GM19328 (cell line): ENCODE measurements around the gene TSHZ2.
"Not testable (repeated sequence)": the region's sequence is repeated elsewhere in the genome, so short reads cannot be mapped to it uniquely, and the experiment has no call there.

Experiments
- ATAC-seq: cut with Tn5 transposase; IDR thresholded peaks from one replicate; pipeline ENCODE4 v1.9.1; 2021; ENCODE audit warnings: mild to moderate bottlenecking, moderate library complexity; ENCODE audit not compliant: unreplicated experiment

TSHZ2 gene

DNA sequence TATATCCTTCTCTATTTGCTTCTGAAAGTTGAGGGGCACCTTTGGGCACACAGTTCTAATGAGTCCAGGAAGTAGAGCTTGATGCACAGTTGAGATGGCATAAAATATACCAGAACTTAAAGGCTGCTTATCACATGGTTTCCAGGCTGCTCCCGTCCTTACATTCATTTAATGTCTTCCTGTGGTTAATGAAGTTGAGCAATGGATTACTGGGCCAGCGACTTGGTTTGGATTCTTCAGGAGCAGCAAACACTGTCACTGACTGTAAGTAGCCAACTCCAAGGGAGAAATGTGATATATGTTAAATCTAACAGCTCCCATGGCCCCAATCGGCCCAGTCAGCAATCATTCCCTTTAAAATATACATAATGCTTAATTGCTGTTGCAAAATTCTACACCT lies 9.0 kb upstream of the TSHZ2 start:
- no peak for ATAC-seq

DNA sequence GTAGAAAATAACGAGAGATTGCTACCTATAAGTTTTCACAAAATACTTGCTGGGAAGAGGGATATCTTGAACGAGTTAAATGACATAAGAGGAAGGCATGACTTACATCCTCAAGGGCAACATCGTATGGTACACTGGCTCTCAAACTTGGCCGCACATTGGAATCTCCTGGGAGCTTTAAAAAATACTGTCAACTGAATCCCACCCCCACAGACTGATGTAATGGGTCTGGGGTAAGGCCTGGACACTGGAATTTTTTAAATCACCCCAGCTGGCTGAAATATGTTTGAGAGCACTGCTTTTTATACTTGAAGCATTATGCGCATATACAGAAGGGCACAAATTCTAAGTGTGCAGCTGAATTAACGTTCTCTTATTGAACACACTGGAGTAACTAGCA lies 8.0 kb upstream of the TSHZ2 start:
- no peak for ATAC-seq

DNA sequence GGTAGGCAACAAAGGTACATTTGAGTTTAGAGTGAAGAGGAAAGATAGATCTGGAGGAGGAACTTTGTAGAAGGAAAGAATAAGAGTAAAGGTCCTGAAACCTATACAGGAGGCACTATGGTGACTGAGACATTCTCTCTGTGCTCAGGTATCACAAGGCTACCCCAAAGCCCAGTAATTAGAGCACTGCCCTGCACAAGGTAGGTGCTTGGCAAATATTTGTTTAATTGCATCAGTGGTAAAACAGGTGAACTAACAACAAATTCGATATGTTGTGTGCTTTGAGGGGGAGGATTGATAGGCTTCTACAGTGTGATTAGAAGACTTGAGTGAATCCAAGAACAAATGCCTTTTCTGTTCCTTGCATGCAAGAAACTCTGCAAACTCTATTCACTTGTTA lies 6.8 kb upstream of the TSHZ2 start:
- ATAC-seq: no peak

DNA sequence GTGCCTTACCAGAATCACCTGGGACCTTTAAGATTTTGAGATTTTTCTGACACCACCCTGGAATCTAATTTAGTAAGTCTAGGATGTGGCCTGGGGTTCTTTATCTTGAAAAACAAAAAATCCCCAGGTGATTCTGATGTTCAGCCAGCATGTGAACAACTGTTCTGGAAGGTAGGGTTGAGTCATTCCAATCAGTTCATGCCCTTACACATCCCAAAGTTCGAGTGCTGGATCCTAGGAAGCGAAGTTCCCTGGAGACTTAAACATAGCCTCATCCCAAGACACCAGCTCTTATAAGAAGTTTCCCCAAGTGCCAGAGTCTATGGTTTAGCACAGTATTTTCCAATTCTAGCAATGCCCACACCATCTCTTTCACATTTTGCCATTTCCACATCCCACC lies 6.3 kb upstream of the TSHZ2 start:
- ATAC-seq: no peak

DNA sequence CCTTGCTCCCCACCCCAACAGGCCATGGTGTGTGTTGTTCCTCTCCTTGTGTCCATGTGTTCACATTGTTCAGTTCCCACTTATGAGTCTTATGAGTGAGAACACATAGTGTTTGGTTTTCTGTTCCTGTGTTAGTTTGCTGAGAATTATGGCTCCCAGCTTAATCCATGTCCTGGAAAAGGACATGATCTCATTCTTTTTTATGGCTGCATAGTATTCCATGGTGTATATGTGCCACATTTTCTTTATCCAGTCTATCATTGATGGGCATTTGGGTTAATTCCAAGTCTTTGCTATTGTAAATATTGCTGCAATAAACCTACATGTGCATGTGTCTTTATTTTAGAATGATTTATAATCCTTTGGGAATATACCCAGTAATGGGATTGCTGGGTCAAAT lies 5.6 kb upstream of the TSHZ2 start:
- not testable (repeated sequence) for ATAC-seq

DNA sequence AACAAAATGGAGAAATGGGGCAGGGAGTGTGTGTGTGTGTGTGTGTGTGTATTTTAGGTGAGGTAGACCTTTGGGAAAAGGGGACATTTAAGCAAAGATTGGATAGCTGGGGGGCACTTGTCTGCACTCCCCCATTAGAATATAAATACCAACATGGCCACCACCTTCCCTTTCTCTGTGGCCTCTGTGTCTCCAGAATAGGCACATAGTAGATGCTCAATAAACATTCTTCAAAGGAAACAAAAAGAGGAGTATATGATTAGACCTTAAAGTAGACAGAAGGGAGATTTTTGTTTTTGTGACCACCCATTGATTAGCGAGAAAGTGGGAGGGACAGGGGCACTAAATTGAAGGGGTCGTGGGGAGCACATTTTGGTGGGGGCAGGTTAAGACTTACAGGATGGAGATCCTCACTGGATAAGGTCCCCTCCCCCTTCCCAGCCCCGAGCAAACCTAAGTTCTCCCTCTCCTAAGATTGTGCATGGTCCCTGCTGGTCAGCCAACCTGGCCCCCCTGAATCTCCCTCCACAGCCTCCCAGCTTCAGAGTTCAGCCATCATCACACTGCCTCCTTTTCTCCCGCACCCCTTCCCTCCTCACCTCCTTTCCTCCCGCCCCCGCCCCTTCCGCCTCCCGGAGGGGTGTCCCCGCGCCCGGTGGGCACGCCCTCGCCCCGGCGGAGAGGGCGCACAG lies 514 bp upstream of the TSHZ2 start:
- ATAC-seq: no peak

DNA sequence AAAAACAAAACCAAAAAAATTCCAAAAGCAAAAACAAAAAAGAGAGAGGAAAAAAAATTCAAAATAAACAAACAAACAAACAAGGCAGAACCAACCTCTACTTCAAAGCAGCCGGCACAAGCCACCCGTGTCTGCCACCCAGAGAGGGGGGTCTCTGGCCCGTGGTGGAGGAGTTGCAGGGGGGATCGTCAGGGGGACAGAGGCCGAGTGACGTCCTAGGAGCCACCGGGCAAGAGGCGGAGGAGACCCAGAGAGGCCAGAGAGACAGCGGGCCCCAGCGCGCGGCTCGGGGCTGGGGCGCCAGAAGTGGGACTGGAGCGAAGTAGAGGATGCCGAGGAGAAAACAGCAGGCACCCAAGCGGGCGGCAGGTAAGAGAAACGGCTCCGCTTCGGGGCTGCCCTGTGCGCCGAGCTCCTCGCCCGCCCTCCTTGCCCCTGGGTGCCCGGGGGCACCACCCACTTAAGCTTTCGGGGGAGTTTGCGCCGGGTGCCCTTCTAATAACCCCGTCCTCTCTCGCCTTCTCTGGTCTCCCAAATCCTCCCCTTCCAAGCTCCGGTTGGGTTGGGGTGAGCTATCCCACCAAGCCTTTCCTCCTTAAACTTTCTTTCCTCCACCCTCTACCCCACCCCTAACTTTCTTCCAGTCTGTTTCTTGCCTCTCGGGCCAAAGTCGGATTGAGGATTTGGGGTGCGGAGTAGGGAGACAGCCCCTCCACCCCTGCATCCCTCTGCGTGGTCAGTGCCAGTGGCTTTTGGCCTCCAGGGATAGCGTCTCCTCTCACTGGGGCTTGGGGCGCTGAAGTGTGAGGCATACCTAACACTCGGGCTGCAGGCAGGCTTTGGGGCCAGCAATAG lies 1.0 kb downstream of the TSHZ2 start:
- no peak for ATAC-seq

DNA sequence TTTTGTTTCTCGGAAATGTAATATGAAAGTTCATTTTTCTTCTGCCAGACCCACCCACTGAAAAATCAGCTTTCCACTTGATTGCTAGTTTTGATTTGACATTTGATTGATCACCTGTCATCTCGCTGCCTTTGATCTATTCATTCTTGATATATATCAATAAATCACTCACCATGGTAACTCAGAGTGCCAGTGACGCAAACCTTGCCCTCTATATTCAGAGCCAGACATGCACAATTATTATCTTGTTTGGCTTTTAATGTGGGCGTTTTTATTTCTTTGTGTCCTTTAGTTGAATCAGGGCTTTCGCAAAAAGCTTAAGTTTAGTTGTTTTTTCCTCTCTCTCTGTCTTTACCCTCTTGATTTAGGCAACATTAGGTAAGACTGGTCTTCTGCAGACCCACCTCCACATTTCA lies 2.0 kb downstream of the TSHZ2 start:
- no peak for ATAC-seq

DNA sequence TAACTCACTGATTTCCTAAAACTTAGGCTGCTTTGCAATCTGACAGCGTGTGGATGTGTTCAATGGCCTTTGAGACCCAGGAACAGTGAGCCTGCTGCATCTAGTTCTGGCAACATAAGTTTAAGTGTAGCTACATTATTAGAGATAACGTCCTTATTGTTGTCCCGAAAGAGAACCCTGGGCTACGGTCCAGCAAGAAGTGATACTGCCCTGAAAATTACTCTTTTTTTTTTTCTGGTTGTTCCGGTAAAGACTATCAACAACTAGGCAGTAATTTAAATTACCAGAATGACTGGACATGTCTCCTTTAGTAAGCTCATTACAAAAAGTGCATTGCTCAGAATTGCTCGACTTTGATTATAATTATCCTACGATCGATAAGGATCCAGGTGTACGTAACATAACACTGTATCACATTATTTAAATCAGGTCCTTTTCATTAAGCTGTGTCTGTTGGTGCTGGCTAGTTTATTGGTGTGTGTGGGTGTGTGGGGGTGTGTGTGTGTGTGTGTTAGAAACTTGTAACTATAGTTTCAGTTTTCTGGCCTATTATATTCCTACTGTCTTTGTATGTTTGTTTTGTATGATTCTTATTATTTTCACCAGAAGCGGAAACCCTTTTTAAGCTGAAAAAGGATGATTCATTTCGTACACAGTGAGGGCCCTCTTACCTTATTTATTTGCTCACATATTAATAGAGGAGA lies 3.0 kb downstream of the TSHZ2 start:
- no peak for ATAC-seq

DNA sequence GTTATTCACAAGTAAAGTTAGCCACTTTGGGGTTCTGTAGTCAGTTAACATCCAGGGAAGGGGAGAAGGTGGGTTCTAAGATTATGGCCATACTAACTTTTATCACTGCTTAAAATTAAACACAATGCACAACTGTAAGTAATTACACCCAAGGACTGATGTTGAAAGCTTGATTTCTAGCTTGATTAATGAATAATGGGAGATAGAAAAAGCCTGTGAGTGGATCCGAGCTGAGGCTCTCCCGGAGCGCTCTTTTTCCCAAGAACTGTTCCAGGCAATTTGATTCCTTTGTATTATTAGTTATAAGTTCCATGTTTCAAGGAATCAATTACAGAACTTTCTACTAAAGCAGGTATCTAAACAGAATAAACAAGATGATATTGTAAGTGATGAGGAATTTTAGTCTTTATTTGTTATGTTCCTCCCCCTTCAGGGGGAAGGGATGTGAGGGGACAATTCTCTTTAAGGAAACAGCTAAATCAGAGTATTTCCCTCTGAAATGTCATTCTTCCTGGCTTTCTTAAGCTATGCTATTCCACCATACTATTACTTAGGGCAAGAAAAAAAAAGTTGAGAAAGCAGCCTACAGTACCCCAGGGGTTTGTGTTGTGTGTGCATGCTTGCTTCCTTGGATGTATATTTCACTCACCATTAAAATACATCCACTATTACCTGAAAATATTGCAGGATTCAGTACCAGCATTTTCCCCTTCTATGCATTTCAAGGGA lies 3.8 kb downstream of the TSHZ2 start:
- ATAC-seq: no peak

DNA sequence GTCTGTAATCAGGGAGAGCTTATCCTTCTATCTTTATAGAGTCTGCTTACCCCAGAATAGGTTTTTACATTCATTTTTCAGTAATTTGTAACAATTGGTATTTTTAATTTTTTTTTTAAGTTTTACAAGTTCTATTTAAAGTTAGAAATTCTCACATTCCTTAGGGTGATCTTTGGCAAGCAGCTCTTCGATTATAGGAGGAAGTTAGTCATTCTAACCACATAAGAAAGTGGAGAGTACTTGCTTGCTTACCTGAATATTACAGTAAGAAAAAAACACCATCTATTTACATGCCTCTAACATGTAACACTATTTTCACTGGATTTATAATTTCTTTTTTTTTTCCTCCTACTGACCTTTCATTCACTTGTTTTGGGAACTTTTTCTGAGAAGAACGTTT lies 6.7 kb downstream of the TSHZ2 start:
- ATAC-seq: no peak

DNA sequence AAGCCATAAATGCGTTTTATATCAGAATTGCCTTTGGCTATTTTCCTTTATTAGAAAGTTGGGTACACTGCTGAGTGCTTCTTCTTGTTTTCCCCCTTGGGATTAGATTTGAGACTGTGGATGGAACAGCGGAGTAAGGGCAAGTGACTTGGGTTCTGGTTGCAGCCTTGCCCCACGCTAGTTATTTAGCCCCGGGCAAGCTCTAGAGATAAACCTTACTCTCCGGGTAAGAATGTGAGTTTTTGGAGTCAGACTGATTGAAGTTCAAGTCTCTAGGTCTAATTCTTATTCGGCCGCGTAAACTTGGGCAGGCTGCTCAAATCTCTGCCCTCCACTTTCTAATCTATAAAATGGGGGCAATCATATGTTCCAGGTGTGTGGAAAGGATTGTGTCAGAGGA lies 8.9 kb downstream of the TSHZ2 start:
- ATAC-seq: no peak

DNA sequence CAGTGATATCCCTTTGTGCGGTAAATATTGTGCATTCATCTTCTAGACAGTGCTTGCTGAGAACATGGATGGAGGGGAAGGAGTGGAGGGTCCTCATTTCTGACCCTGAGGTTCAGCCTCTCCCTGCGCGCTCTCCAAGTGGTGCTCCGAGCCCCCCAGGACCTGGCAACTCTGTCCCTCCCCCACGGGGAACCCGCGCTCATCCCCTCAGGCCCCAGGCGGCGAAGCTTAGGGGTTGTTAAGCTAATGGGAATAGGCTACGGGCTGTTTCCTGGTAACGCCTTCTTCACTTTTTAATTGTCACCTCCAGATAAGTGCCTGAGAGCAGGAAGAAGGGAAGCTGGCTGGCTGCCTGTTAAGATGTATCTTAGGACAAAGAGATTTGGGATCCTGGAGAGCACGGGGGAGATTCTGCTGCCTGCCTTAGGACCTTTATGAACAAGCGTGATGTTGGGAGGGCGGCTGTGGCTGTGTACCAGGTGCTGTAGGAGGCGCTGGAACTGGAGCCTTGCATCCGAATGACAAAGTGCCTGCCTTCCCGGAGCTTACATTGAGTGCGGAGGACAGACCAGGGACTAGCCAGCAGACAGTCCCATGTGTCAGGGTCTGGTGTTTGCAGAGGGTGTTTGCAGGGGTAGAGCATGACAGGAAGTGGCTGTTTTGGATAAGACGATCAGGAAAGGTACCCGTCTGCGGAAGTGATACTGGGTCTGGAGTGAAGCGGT lies 11.7 kb downstream of the TSHZ2 start:
- ATAC-seq: no peak

DNA sequence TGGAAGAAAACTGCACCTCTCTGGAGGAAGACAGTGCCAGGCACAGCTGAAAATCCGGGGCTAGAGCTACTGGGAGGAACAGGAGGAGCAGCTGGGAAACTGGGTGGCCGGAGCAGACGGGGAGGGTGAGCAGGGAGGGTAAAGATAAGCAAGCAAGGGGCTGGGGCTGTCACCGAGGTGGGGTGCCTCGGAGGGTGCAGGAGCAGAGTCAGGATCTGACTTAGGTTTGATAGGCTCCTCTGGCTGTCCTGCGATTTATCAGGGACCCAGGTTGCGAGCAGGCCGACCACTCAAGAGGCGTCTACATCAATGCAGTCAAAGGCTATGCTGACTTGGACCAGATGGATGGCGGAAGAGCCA lies 12.3 kb downstream of the TSHZ2 start:
- ATAC-seq: no peak

DNA sequence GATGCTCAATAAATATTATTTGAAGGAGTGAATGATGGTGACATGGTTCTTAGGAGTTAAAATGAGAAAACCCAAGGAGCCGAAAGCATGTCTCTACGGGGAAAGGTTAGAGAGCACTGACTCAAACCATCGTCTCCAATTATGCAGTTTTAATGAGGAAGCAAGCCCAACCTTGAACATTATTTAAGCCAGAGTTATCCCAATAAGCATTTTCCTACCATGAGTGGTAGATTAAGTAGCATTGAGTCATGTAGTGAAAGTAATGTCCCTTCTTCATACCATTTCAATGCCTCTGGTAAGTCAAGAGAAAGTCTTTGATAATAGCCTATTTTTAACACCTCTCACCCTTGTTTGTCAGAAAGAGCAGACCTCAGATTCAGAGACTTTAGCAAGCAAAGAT lies 13.5 kb downstream of the TSHZ2 start:
- no peak for ATAC-seq

DNA sequence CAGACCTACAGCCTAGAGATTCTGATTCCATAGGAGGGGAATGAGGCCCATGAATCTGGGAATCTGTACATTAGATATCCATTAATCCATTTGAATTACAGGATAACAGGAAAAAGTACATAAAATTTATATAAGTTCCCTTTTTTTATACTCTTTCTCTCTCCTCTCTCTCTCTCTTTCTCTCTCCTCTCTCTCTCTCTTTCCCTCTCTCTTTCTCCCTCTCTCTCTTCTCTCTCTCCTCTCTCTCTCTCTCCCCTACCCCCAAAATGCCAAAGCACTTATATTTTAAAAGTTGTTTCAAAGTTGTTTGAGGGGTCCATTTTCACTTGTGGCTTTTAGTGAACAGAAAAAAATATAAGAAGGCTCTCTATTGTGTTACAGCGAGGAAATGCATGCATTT lies 15.1 kb downstream of the TSHZ2 start:
- no peak for ATAC-seq

DNA sequence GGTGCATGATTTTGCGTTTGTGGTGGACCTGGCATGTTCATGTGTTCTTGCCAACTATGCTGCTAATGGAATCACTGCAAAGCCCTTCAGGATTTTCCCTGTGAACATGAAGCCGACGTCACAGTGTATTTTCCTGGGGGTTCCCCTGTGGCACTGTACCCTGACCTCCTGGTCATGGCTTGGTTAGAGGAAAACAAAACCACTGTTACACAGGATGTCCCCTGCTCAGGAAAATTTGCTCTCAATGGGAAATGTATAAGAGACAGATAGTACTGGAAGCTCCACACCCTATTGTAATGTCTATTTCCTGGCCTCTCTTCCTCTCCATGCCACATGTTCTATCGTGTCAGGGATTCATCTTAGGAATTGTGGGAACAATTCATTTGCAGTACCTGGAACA lies 19.7 kb downstream of the TSHZ2 start:
- ATAC-seq: no peak

DNA sequence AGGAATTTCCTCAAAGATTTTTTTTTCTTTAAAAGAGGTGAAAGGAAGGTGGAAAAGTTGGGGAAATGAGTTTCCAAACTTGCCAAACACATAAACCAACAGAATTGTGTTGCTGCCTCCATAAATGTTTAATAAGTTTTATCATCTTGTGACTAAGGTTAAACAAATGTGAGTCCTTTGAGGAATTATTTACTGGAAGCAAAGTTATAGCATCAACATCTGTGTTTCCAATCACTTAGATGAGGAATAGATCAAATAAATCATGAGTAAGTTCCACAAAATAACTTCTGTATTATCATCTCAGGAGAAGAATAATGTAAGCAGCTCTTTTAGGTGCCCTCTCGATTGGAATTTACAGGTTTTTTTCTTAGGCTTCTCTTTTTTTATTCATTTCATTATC lies 20.5 kb downstream of the TSHZ2 start:
- ATAC-seq: no peak

DNA sequence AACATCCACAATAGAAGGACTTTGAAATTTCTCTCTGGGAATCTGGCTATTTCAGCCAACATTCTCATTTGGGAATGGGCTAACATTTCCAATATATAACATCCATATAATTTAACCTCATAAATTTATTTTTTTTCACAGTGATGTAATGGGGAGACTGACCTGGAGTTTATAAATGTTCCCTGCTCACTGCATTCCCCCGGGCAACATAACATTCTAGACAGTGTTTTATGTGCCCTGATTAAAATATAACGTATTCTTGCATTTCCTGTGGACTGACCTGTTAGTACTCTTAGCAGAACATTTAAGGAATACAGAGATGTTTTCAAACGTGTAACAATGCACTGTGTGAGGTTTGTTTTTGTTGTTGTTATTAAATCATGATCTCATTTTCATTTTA lies 20.9 kb downstream of the TSHZ2 start:
- no peak for ATAC-seq

DNA sequence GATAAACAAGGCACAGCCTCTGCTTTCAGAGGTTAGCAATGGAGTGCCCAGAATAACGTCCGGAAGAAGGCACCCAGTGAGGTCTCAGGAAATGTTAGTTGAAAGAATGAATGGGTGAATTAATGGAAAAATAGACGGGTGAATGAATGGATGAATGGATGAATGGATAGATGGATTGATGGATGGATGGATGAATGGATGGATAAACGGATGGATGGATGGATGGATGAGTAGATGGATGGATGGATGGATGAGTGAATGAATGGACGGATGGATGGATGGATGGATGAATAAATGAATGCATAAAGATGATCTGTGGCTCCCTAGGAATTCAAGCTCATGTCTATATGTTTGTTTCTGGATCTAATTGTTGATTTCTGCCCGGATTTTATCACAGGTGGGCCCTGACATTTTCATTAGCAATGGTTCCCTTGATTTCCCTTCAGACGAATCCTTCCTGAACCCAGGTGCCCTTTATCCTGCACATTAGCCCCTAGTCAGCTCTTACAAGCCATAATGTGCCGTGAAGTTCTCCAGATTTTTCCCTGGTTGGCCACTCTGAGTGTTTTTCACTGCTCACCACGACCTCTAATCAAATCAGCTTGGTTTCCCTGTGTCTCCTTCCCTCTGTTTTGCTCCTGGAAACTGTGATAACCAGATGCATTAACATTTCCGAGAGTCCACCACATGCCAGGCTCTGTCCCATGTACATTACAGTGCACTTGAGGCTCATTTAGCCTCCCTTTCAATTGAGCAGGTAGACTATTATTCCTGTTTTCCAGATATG lies 22.2 kb downstream of the TSHZ2 start:
- no peak for ATAC-seq
